Measurements from ENCODE around the gene CNTN4.

CNTN4 gene

GRCh38 chr3:2423143-2423542 is 324.5 kb downstream of the CNTN4 start:
- no peak for DNase-seq

- DNase-seq = no peak
Observed at GRCh38 chr3:2441558-2441957, 342.9 kb downstream of the CNTN4 start.

GRCh38 chr3:2446146-2446545 is 347.5 kb downstream of the CNTN4 start:
- DNase-seq = no peak

GRCh38 chr3:2452249-2452648 is 353.6 kb downstream of the CNTN4 start:
- DNase-seq = no peak

- no peak for DNase-seq
Observed at GRCh38 chr3:2454865-2455264, 356.2 kb downstream of the CNTN4 start.

- no peak for DNase-seq
Observed at GRCh38 chr3:2456788-2457187, 358.1 kb downstream of the CNTN4 start.

- no peak for DNase-seq
Observed at GRCh38 chr3:2458816-2459215, 360.1 kb downstream of the CNTN4 start.

GRCh38 chr3:2465842-2466241 is 367.2 kb downstream of the CNTN4 start:
- DNase-seq = no peak

- DNase-seq = no peak
Observed at GRCh38 chr3:2468816-2469215, 370.1 kb downstream of the CNTN4 start.

GRCh38 chr3:2476996-2477395 is 378.3 kb downstream of the CNTN4 start:
- no peak for DNase-seq

- no peak for DNase-seq
Observed at GRCh38 chr3:2477620-2478019, 379.0 kb downstream of the CNTN4 start.

- DNase-seq = no peak
Observed at GRCh38 chr3:2484162-2485026, 385.7 kb downstream of the CNTN4 start.

- DNase-seq = no peak
Observed at GRCh38 chr3:2485027-2485375, 386.3 kb downstream of the CNTN4 start.

- no peak for DNase-seq
Observed at GRCh38 chr3:2495746-2496145, 397.1 kb downstream of the CNTN4 start.

- DNase-seq = no peak
Observed at GRCh38 chr3:2504912-2505311, 406.2 kb downstream of the CNTN4 start.

- DNase-seq = no peak
Observed at GRCh38 chr3:2506776-2507175, 408.1 kb downstream of the CNTN4 start.

- DNase-seq = no peak
Observed at GRCh38 chr3:2510591-2511145, 412.0 kb downstream of the CNTN4 start.

- no peak for DNase-seq
Observed at GRCh38 chr3:2511356-2511755, 412.7 kb downstream of the CNTN4 start.

GRCh38 chr3:2512881-2513280 is 414.2 kb downstream of the CNTN4 start:
- DNase-seq = no peak

- no peak for DNase-seq
Observed at GRCh38 chr3:2513986-2514385, 415.3 kb downstream of the CNTN4 start.

GRCh38 chr3:2516762-2517441 is 418.2 kb downstream of the CNTN4 start:
- DNase-seq = no peak

- no peak for DNase-seq
Observed at GRCh38 chr3:2517500-2518172, 419.0 kb downstream of the CNTN4 start.

- DNase-seq = no peak
Observed at GRCh38 chr3:2523281-2523836, 424.7 kb downstream of the CNTN4 start.

Measured in NCI-H2107 (cell line).